ENCODE measurements around the gene SERINC2.

SERINC2 gene

GRCh38 chr1:31416101-31416736, 3.2 kb downstream of the SERINC2 start:
- no peak for TF ChIP-seq RAD21 (IDR thresholded peaks at IDR 0.05; ENCODE audit: low read depth)
- no peak for TF ChIP-seq YY1 (IDR thresholded peaks at IDR 0.05; ENCODE audit: low read depth)
- no peak for TF ChIP-seq EP300 (IDR thresholded peaks at IDR 0.05; ENCODE audit: borderline replicate concordance)
- no peak for TF ChIP-seq REST (IDR thresholded peaks at IDR 0.05; ENCODE audit: low read depth)
- no peak for TF ChIP-seq TAF1 (IDR thresholded peaks at IDR 0.05; ENCODE audit: low read depth)

GRCh38 chr1:31417148-31417547, 4.1 kb downstream of the SERINC2 start:
- no peak for TF ChIP-seq REST (IDR thresholded peaks at IDR 0.05; ENCODE audit: low read depth)
- peak; percentile 57; the same call in 1 of the 2 replicates for TF ChIP-seq CEBPB (IDR thresholded peaks at IDR 0.05)

- TF ChIP-seq FOXM1 (IDR thresholded peaks at IDR 0.05; ENCODE audit: borderline replicate concordance, low read depth), result no peak
These were observed 5.8 kb downstream of the SERINC2 start for GRCh38 chr1:31418626-31419323.

- TF ChIP-seq CEBPB (IDR thresholded peaks at IDR 0.05), result no peak
- no peak for TF ChIP-seq NFIC (IDR thresholded peaks at IDR 0.05)
- no peak for TF ChIP-seq EGR1 (IDR thresholded peaks at IDR 0.05)
- no peak for TF ChIP-seq TCF12 (IDR thresholded peaks at IDR 0.05; ENCODE audit: low read depth)
- TF ChIP-seq MAX (IDR thresholded peaks at IDR 0.05), result no peak
- TF ChIP-seq USF1 (IDR thresholded peaks at IDR 0.05), result no peak
- TF ChIP-seq ZBTB7A (IDR thresholded peaks at IDR 0.05; ENCODE audit: low read depth), result no peak
- TF ChIP-seq RAD21 (IDR thresholded peaks at IDR 0.05; ENCODE audit: low read depth), result no peak
- no peak for TF ChIP-seq TAF1 (IDR thresholded peaks at IDR 0.05; ENCODE audit: low read depth)
- TF ChIP-seq FOXM1 (IDR thresholded peaks at IDR 0.05; ENCODE audit: borderline replicate concordance, low read depth), result no peak
These were observed 7.7 kb downstream of the SERINC2 start for GRCh38 chr1:31420716-31421115.

GRCh38 chr1:31421371-31422040, 8.5 kb downstream of the SERINC2 start:
- TF ChIP-seq EGR1 (IDR thresholded peaks at IDR 0.05) (no peak), CREB1 (IDR thresholded peaks at IDR 0.05; ENCODE audit: low read depth) (no peak), RAD21 (IDR thresholded peaks at IDR 0.05; ENCODE audit: low read depth) (no peak), FOXM1 (IDR thresholded peaks at IDR 0.05; ENCODE audit: borderline replicate concordance, low read depth) (no peak), EP300 (IDR thresholded peaks at IDR 0.05; ENCODE audit: borderline replicate concordance) (no peak), TCF12 (IDR thresholded peaks at IDR 0.05; ENCODE audit: low read depth) (no peak)

- TF ChIP-seq USF1 (IDR thresholded peaks at IDR 0.05), result no peak
- peak; percentile 95 for TF ChIP-seq RAD21 (IDR thresholded peaks at IDR 0.05; ENCODE audit: low read depth)
These were observed 9.7 kb downstream of the SERINC2 start for GRCh38 chr1:31422505-31423319.

Data from Ishikawa (cell line).